GM10266 (cell line): ENCODE results near the gene ABCC4.
A peak's percentile ranks its signal among the peaks of the same experiment; 100 is the strongest.
"Not testable (repeated sequence)": the region's sequence is repeated elsewhere in the genome, so short reads cannot be mapped to it uniquely, and the experiment has no call there.

ENCODE experiments used
- DNase-seq: peaks from one replicate; pipeline ENCODE4 v3.0.0; 2012; ENCODE audit errors: extremely low spot score
- TF ChIP-seq, protein P1 (sequence below): IDR thresholded peaks from 2 replicates; pipeline ENCODE4 v1.5.1; 2012; ENCODE audit warnings: mild to moderate bottlenecking, low read depth; ENCODE audit not compliant: control insufficient read depth, insufficient read depth; ENCODE audit errors: missing control alignments

The ABCC4 gene

DNA sequence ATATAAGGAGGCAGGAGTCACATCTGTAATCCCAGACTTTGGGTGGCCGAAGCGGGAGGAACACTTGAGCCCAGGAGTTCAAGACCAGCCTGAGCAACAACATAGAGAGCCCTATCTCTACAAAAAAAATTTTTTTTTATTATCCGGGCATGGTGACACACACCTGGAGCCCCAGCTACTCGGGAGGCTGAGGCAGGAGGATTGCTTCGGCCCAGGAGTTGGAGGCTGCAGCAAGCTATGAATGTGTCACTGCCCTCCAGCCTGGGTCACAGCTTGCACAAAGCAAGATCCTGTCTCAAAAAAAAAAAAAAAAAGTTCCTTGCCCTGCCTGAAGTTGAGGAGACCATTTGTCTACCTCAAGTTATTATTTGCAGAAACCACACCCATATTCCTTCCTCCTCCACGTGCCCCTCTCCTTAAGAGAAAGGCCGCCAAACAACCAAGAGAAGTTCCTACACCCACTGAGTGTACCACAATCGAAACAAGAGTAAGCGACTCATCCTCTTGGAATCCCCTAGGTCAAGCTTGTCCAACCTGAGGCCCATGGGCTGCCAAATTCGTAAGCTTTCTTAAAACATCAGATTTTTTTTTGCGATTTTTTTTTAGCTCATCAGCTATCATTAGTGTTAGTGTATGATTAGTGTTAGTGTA lies 2.2 kb downstream of the ABCC4 start:
- TF ChIP-seq, protein P1, sequence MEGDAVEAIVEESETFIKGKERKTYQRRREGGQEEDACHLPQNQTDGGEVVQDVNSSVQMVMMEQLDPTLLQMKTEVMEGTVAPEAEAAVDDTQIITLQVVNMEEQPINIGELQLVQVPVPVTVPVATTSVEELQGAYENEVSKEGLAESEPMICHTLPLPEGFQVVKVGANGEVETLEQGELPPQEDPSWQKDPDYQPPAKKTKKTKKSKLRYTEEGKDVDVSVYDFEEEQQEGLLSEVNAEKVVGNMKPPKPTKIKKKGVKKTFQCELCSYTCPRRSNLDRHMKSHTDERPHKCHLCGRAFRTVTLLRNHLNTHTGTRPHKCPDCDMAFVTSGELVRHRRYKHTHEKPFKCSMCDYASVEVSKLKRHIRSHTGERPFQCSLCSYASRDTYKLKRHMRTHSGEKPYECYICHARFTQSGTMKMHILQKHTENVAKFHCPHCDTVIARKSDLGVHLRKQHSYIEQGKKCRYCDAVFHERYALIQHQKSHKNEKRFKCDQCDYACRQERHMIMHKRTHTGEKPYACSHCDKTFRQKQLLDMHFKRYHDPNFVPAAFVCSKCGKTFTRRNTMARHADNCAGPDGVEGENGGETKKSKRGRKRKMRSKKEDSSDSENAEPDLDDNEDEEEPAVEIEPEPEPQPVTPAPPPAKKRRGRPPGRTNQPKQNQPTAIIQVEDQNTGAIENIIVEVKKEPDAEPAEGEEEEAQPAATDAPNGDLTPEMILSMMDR, result no peak
- no peak for DNase-seq

DNA sequence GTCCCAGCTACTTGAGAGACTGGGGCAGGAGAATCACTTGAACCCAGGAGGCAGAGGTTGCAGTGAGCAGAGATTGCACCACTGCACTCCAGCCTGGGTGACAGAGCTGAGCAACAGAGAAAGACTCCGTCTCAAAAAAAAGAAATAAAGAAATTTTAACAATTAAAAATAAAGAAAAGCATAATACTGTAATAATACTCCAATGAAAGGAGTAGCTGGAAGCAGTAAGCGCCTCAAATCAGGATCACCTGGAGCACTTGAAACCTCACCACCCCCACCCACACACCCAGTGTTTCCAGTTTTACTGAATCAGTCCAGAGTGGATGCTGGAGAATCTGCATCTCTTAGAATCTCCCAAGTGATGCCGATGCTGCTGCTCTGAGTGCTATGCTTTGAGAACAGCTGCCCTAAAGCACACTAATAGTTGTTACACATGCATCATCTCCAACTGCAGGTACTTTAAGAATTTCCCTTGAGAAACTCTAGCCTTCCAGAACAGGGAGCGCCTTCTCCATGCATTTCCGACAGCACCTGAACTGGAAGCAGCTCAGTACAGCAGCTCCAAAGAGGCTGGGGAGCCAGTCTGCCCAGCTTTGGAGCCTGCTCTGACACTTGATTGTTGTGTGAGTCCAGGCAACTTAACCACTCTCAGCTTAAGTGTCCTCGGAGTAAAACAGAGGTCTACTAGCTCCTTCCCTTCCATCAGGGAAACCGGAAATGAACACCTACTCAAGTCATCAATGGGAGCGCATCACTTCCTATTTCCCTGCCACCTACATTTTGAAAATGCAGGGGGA lies 2.9 kb downstream of the ABCC4 start:
- TF ChIP-seq, protein P1, result no peak
- DNase-seq, result no peak

DNA sequence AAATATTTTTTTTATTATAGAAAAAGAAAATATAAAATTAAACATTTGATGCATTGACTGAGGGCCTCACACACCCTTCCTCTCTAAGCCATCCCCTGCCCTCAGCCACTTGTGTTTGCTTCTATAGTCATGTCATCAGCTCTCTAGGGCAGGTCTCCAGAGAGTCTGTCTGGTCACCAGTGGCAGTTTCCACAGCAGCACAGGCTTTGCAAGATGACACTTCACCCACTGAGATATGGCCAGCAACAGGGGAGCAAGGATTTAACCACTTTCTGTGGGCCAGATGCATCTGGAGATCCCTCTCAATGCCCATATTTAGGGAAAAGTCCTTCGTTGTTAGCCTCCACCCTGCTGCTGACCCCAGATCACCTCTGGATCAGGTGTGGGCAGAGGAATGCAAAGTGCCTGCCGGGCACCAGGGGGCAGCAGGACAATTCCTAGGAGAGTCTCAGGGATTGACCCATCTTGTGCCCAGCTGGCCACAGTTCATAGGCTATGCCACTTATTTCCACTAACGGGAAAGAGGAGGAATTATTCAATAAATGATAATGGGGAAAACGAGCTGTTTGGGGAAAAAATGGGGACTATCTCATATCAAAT lies 4.8 kb downstream of the ABCC4 start:
- no peak for DNase-seq
- TF ChIP-seq, protein P1, result peak; percentile 69

DNA sequence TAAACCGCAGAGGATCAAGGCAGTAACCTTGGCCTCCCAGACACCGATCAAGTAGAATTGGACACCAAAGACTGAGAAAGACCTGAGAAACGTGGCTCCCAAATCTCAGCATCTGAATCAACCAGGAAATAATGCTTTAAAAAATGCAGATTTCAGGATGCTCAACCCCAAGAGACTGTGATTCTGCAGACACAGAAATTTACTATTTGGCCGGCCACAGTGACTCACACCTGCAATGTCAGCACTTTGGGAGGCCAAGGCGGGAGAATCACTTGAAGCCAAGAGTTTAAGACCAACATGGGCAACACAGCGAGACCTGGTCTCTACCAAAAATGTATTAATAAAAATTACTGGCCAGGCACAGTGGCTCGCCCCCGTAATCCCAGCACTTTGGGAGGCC lies 6.2 kb downstream of the ABCC4 start:
- DNase-seq, result no peak
- TF ChIP-seq, protein P1, result no peak

DNA sequence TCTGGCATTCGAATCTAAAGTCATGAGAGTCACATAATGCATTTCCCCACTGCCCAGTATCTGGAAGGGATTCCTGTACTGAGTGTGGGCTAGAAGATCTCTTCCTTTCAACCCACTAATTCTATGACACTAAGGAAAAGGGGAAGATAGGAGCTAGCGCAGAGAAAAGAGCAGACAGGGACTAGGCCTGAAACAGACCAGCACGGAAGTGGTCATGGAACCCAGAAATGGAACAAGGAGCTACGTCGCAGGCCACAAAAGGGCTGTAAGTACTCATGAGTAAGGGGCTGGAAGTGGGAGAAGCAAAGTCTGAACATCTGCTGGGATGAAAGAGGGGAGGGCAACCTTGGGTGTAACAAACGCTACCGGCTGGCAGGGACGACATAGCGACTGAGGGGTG lies 8.6 kb downstream of the ABCC4 start:
- TF ChIP-seq, protein P1, result no peak

DNA sequence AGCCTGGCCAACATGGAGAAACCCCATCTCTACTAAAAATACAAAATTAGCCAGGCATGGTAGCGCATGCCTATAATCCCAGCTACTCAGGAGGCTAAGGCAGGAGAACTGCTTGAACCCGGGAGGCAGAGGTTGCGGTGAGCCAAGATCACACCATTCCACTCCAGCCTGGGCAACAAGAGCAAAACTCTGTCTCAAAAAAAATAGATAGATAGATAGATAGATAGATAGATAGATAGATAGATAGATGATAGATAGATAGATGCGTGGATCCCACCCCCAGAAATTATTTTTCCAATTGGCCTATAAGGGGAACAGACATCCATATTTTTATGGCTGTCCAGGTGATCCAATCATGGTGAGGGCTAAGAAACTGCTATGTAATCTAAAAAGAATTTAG lies 11.3 kb downstream of the ABCC4 start:
- DNase-seq, result not testable (repeated sequence)

More for the DNA sequence above, 8.6 kb downstream of the ABCC4 start:
- DNase-seq, result no peak

DNA sequence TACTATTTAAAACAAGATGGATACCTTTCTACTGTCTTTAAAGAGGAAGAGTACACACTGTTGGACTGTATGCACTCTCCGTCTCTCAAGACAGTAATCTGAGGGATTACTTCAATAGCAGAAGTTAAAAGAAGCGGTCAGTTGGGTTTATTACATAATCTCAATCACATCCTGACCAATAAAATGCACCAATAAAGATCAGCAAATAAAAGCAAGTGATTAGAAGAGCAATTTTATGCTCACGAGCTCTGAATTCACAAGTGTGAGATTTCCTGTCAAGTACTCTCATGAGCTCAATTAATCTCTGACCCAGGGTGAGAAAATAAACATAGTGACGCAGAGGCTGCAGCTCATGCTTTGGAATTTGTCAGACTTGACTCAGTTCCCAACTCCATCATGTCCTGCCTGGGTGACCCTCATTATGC lies 12.2 kb downstream of the ABCC4 start:
- TF ChIP-seq, protein P1, result no peak
- DNase-seq, result no peak
